Anterior cingulate cortex (tissue), 58 donors: ENCODE results near the gene ADAMTSL4.

Experiments
- DNase-seq, 58 donors: peaks; one replicate each; lab custom pipeline; 2025; lab: John Stamatoyannopoulos, UW

ADAMTSL4 gene

DNA sequence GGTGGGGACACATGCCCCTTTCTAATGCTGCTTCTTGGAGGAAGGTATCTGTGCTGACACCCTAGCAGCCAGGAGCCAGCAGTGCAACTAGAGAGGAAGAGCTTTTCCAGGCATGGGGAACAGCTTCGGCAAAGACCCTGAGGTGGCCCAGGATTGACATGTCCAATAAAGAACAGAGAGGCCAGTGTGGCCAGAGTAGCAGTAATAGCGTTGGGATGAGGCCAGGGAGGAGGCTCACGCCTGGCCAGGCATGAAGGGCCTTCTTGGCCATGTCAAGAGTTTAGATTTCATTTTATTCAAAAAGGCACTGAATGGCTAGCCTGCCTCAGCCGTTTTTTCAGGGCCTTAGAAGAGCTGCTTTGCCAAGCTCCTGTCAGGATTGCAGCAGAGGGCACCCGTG is 16.3 kb upstream of the ADAMTSL4 start:
- DNase-seq = peak in 2 of 58 donors; percentile 34 to 54

- no peak for DNase-seq
Measured at GRCh38 chr1:150534002-150534401, 15.2 kb upstream of the ADAMTSL4 start.

DNA sequence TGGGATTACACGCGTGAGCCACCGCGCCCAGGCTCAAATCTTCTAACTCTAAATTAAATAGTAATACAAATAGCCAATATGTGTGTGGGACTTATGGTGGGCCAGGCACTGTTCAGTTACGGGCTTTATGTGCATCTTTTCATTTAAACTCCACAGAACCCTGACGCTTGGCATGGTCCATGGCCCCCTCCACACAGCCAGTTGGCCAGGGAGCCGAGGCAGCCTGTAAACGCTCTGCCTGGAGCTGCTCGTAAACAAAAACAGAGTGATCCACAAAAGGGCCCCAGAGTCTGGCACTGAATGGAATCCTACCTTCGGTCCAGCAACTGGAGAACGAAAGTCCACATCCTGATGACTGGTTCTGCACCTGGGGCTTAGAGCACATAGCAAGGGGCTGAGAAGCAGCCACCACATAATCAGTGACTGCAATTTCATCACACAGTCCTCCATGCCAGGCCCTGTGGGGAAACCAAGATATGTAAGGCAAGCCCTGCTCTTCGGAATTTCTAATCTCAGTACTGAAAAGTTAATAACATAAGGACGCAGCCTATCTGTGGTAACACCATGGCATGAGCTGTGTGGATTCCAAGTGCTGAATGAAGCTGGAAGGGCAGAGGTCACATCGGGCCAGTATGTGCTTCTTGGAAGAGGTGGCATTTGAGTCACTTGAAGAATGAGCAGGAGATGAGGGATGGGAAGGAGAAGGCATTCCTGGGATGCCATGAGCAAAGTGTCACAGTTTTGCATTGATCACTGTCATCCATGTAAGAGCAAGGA is 13.5 kb upstream of the ADAMTSL4 start:
- DNase-seq = no peak

DNA sequence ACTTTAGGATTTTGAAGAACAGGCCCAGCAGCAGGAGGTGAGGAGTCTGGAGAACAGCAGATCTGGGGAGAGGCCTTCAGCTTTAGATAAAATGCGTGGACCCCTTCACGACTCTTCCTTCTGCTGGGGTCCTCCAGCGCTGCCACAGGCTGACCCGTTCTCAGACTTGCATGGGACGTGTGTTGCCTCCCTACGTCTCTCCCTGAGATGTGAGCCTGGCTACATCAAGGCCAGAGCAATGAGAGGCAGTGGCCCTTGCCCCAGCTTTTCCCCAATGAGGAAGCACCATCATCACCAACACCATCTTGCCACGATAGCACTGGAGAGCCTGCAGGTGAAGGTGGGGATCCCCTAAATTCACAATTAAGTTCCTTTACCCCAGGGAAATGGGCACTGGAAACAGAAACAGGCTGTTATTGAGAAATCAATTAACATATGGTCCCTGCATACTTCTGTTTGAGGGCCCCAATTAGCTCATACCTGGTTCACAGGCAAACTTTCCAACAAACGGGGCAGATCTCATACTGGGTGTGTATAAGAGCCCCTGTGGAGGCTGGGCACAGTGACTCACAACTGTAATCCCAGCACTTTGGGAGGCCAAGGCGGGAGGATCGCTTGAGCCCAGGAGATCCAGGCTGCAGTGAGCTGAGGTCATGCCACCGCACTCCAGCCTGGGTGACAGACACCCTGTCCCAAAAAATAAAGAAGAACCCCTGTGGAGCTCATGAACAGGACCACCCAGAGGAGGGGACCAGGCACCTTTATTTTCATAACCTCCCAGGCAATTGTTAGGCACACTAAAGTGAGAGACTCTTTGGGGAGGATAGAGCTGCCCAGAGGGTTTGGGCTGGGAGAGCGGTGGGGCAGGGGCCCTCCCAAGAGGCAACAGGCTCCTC is 12.1 kb upstream of the ADAMTSL4 start:
- DNase-seq = no peak

- no peak for DNase-seq
Measured at GRCh38 chr1:150537732-150538684, 11.2 kb upstream of the ADAMTSL4 start.

DNA sequence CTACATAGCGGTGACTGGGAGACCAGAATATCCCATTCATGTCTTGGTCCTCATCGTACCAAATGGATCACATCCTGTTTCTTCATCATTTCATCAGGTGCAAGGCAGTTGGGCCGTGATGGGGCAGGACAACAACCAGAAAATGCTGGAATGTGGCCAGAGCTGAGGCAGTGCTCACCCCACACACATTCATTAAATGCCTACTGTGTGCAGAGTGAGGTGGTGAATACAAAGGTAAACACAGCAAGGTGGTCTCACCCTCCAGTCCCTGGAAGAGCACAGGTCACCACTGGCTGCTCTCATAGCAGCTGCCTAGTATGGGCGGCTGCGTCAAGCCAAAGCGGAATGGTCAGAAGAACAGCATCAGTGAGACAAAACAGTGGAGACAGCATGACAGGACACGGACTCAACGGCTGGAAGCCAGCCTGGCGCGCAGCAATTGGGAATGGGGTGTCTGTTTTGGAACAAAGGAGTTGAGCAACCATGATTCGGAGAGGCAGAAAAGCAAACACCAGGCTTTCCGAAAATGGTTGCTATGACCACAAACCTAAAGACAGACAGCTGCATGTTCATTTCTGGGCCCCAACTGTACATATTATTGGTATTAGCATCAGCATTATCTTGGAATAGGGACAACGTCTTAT is 5.6 kb upstream of the ADAMTSL4 start:
- no peak for DNase-seq

DNA sequence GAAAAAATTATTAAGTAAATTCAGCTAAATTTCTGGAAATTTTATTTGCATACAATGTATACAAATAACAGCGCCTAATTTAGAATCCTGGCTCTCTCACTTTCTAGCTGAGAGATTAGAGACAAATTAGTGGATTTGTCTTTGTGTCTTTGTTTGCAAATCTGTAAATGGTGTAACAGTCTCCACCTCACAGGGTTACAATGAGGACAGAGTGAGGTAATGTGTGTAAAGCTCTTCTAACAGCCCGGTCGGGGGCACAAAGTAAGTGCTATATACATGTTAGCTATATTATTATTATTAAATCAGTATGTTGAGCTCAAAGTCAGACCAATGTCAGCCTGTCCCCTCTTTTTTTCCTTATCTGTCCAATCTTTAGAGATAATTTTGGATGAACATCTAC is 5.0 kb upstream of the ADAMTSL4 start:
- DNase-seq = no peak

DNA sequence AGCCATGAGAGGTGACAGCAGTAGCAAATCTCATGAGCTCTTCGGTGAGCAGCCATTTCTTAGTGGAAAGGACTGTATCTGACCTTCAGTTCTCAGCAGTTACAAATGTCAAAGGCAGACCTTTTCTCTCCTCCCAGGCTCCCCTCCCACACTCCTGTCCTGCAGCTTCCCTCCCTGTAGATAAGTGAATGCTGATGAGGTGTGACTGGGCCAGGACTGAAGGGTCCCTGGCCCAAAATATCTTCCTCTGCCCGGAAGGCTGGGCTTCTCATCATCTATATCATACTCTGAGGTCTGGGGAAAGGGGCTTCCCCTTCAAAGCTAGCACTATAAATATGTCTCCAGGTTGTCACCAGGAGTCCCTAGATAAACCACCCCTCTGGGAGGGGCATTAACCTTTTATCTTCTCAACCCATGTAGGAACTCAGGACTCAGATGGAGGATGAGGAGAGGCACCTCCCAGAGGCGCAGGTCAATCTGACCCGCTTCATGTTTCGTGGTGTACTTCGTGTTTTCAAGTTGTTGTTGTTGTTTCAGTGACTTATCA is 3.6 kb upstream of the ADAMTSL4 start:
- no peak for DNase-seq

DNA sequence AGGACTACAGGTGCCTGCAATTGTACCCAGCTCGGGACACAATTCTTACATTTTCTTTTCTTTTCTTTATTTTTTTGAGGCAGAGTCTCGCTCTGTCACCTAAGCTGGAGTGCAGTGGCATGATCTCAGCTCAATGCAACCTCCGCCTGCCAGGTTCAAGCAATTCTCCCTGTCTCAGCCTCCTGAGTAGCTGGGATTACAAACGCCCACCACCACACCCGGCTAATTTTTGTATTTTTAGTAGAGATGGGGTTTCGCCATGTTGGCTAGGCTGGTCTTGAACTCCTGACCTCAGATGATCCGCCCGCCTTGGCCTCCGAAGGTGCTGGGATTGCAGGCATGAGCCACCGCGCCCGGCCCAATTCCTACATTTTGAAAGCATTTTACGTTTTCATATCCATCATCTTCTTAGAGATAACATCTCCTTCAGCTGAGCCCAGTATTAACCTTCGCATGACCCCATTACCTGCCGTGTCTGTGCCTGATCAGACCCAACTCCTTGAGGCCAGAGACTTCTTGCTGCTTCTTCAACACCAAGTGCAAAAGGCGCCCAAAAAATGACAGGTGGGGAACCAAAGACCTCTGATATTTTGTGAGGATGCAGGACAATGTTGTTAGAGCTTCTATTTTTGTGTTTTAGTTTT is 2.8 kb upstream of the ADAMTSL4 start:
- DNase-seq = no peak

- no peak for DNase-seq
Measured at GRCh38 chr1:150548324-150548631, 930 bp upstream of the ADAMTSL4 start.

DNA sequence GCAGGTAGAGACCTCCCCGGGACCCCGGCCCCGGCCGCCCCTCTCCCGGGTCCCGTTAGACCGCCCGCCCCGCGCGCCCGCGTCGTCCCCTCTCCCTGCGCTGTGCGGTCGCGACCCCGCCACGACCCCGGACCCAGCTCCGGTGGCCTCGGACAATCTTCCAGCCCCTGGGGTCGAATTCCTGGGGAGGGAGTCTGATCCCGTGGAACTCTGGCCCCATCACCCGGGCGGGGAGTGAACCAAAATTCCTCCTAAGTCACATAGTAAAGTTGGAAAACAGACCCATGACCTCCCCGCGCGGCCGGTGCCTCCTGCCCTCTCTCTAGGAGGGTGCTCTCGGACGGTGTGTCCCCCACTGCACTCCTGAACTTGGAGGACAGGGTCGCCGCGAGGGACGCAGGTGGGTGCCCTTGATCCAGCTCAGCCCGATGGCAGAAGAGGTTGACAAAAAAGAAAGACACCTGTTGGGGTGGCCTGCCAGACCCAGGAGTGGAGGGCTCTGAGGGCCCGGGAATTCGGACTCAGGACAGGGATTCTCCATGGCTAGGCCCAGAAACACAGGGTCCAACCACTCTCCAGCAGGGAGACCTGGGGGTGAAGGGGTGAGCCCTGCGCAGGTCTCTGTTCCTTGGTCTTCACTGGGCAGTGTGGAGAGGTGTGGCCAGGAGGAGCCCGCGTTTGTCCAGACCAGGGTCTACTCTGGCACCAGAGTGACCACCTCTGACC is 451 bp downstream of the ADAMTSL4 start:
- DNase-seq = no peak

DNA sequence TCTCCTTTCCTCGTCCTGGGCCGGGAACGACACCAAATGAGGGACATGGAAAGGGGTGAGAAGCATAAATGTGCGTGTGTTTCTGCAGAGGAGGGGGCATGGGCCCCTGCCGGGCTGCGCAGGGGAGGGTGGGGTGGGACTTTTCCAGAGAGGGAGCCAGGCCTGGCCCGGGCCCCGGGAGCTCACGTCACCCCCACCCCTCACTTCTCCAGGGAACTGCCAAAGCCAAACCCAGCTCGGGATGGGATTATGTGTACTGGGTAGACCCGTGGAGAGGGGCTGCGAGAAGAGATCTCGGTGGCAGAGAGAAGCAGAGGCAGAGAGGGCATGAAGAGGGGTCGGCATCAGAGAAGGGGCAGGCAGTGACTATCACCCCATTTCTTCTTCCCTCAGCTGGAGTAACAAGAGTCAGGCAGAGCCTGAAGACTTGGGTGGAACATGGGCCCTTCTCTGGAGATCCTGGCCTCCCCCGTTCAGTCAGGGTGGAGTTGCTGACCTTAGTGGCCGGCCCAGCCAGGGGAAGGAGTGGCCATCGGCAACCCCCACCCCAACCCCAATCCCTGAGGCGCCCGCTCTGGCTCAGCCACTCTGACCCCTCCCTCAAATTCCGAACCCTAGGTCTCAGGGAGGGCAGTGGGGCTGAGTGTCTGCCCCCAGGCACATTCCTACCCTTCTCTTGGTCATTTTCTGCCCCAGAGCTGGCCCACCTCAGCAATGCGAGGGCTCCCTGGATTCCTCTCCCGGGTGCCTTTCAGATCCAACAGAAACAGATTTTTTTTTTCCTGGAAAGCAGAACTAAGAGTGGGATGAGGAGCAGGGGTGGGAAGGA is 1.2 kb downstream of the ADAMTSL4 start:
- DNase-seq = no peak

- DNase-seq = peak in 7 of 58 donors; percentile 8 to 30 (median 11)
Measured at GRCh38 chr1:150551051-150551783, 2.0 kb downstream of the ADAMTSL4 start.

GRCh38 chr1:150551784-150552127 is 2.5 kb downstream of the ADAMTSL4 start:
- DNase-seq = no peak

GRCh38 chr1:150552128-150552910 is 3.1 kb downstream of the ADAMTSL4 start:
- peak in 28 of 58 donors; percentile 8 to 58 (median 25) for DNase-seq

DNA sequence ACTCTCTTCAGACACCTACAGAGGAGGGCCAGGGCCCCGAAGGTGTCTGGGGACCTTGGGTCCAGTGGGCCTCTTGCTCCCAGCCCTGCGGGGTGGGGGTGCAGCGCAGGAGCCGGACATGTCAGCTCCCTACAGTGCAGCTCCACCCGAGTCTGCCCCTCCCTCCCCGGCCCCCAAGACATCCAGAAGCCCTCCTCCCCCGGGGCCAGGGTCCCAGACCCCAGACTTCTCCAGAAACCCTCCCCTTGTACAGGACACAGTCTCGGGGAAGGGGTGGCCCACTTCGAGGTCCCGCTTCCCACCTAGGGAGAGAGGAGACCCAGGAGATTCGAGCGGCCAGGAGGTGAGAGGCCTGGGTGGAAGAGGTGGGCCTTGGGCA is 3.7 kb downstream of the ADAMTSL4 start:
- DNase-seq = no peak
